HepG2 (cell line): ENCODE results near the gene EYA3. TPM values are rescaled to one million over a fixed set of nuclear protein-coding genes. Genes with fewer than 3 reads are reported as not detected.
A peak's percentile ranks its signal among the peaks of the same experiment; 100 is the strongest.

Source experiments
- ATAC-seq: fragments of 200-7000 bp; cut with Tn5 transposase; 3 replicates; pipeline ENCODE4 v1.9.1; 2020; ENCODE audit warnings: mild to moderate bottlenecking, moderate library complexity
- BruUV-seq: library from RNA; stranded (reverse); fragments of 400-500 nt; replicated peaks from 2 replicates; lab custom pipeline; 2021; lab: Mats Ljungman, UMichigan
- CTCF ChIA-PET: fragments of 300-600 bp; formaldehyde crosslinking; extraction: SDS; loops from one replicate; lab custom pipeline; 2021; ENCODE audit warnings: low total read pairs, inconsistent platforms, low intra/inter-chr PET ratio; lab: Yijun Ruan, JAX
- POLR2A ChIA-PET: fragments of 350-600 bp; sonication (Branson Sonifier 250); formaldehyde crosslinking; loops from one replicate; lab custom pipeline; 2020; ENCODE audit warnings: antibody characterized with exemption, inconsistent platforms; lab: Yijun Ruan, JAX
- DNase-seq: peaks from one replicate; pipeline ENCODE4 v3.0.0-alpha.2; 2015; ENCODE audit warnings: low spot score
- FAIRE-seq: peaks from 3 replicates; lab custom pipeline; 2011; peaks lifted over from hg19 to GRCh38; lab: Jason Lieb, UNC
- H2AFZ ChIP-seq: one replicate; pipeline ENCODE4 v1.6.1; 2011; ENCODE audit warnings: low read length, inconsistent platforms
- H3K27ac ChIP-seq: fragments of 300-600 bp; 3 replicates; pipeline ENCODE4 v1.8.0; 2011; ENCODE audit warnings: mixed run types, mild to moderate bottlenecking, mixed read lengths, low read length, inconsistent platforms; ENCODE audit not compliant: insufficient read depth; ENCODE audit errors: extremely low read length
- H3K27me3 ChIP-seq, 2 experiments: fragments of 200-600 bp in 1 of 2; 2 replicates in 1 of 2; 3 replicates in 1 of 2; pipeline versions ENCODE4 v1.6.0 to v1.8.0; 2011; ENCODE audit warnings: low read length in 2 of 2, mild to moderate bottlenecking in 2 of 2, moderate library complexity in 2 of 2, inconsistent platforms in 1 of 2; ENCODE audit not compliant: insufficient read depth in 2 of 2, control insufficient read depth in 1 of 2
- H3K36me3 ChIP-seq, 2 experiments: fragments of 200-600 bp in 1 of 2; replicated peaks in 1 of 2; 2 replicates in 1 of 2; 3 replicates in 1 of 2; pipeline versions ENCODE4 v1.5.1 to v1.8.0; 2011; ENCODE audit warnings: low read length in 2 of 2, inconsistent platforms in 1 of 2; ENCODE audit not compliant: insufficient read depth in 2 of 2, control insufficient read depth in 1 of 2
- H3K4me1 ChIP-seq: 2 replicates; pipeline ENCODE4 v1.5.1; 2012; ENCODE audit warnings: low read length, inconsistent platforms; ENCODE audit not compliant: insufficient read depth
- H3K4me2 ChIP-seq: 2 replicates; pipeline ENCODE4 v1.6.0; 2011; ENCODE audit warnings: low read depth, low read length, inconsistent platforms
- H3K4me3 ChIP-seq, 3 experiments: fragments of 200-600 bp in 1 of 3; sonication (generic), shearing (Covaris generic) in 1 of 3; replicated peaks in 1 of 3; 2 replicates each; pipeline ENCODE4 v1.5.1; 2011 to 2016; ENCODE audit warnings: low read length in 3 of 3, inconsistent platforms in 2 of 3, low read depth in 2 of 3, mild to moderate bottlenecking in 2 of 3, control low read depth in 1 of 3, mixed read lengths in 1 of 3; ENCODE audit not compliant: insufficient read depth in 1 of 3
- H3K79me2 ChIP-seq: one replicate; pipeline ENCODE4 v1.6.1; 2011; ENCODE audit warnings: low read length, inconsistent platforms; ENCODE audit not compliant: insufficient read depth
- H3K9ac ChIP-seq: 2 replicates; pipeline ENCODE4 v1.6.0; 2011; ENCODE audit warnings: mild to moderate bottlenecking, low read depth, low read length, inconsistent platforms; ENCODE audit not compliant: insufficient read depth
- H3K9me3 ChIP-seq: 2 replicates; pipeline ENCODE4 v1.5.1; 2012; ENCODE audit warnings: mild to moderate bottlenecking, low read length
- H4K20me1 ChIP-seq: 2 replicates; pipeline ENCODE4 v1.6.0; 2011; ENCODE audit warnings: inconsistent platforms, mild to moderate bottlenecking, low read length, moderate library complexity; ENCODE audit not compliant: insufficient read depth
- BHLHE40 ChIP-seq: IDR thresholded peaks from 2 replicates; pipeline ENCODE4 v1.6.1; 2011; ENCODE audit warnings: low read length, improper control_type of control experiment
- GABPA ChIP-seq, 2 experiments: IDR thresholded peaks; 2 replicates each; pipeline ENCODE4 v1.6.1; 2011 to 2016; ENCODE audit warnings: low read depth in 2 of 2, low read length in 1 of 2, missing biosample characterization in 1 of 2, missing genetic modification characterization in 1 of 2
- HMG20B ChIP-seq: conservative IDR thresholded peaks from 2 replicates; pipeline ENCODE4 v1.6.1; 2016; ENCODE audit warnings: missing genetic modification reagents, missing compliant biosample characterization
- KLF16 ChIP-seq, 2 experiments: sonication (generic) in 1 of 2; formaldehyde crosslinking in 1 of 2; IDR thresholded peaks; 2 replicates each; pipeline versions ENCODE4 v1.6.1 to v1.8.0; 2016 to 2023; ENCODE audit warnings: missing genetic modification reagents in 2 of 2, missing compliant biosample characterization in 1 of 2
- MAX ChIP-seq: IDR thresholded peaks from 2 replicates; pipeline ENCODE4 v1.6.1; 2012; ENCODE audit warnings: inconsistent platforms
- MTF1 ChIP-seq: sonication (generic); formaldehyde crosslinking; IDR thresholded peaks from 2 replicates; pipeline ENCODE4 v1.5.0; 2020; ENCODE audit warnings: missing genetic modification reagents
- SSRP1 ChIP-seq: IDR thresholded peaks from 2 replicates; pipeline ENCODE4 v1.6.1; 2016; ENCODE audit warnings: control low read depth
- ZNF282 ChIP-seq: fragments of 450-650 bp; IDR thresholded peaks from 2 replicates; pipeline ENCODE4 v1.6.1; 2018; ENCODE audit not compliant: partially characterized antibody
- ZNF318 ChIP-seq: sonication (generic); formaldehyde crosslinking; IDR thresholded peaks from 2 replicates; pipeline ENCODE4 v1.4.0; 2020; ENCODE audit warnings: mild to moderate bottlenecking, missing genetic modification reagents
- ZNF34 ChIP-seq: sonication (generic); formaldehyde crosslinking; IDR thresholded peaks from 2 replicates; pipeline ENCODE4 v1.4.0; 2020; ENCODE audit warnings: mild to moderate bottlenecking, missing genetic modification reagents, borderline replicate concordance
- ZNF414 ChIP-seq: sonication (generic); formaldehyde crosslinking; IDR thresholded peaks from 2 replicates; pipeline ENCODE4 v1.5.0; 2020; ENCODE audit warnings: missing genetic modification reagents
- ZNF550 ChIP-seq: sonication (generic); formaldehyde crosslinking; IDR thresholded peaks from 2 replicates; pipeline ENCODE4 v1.4.0; 2020; ENCODE audit warnings: mild to moderate bottlenecking, missing genetic modification reagents, borderline replicate concordance
- WGBS: methylation state at CpG from one replicate; pipeline ENCODE4 v1.1.6; 2017; ENCODE audit warnings: low lambda C conversion rate; 5-methylcytosine and 5-hydroxymethylcytosine counted together
- in situ Hi-C: cut with HindIII; loops from 2 replicates; pipeline ENCODE4 v1.10.0; 2017; ENCODE audit warnings: low pct_unique_long_range_greater_than_20kb; ENCODE audit not compliant: extremely low pct_ligation_motif_present
- intact Hi-C: fragments of 100-400 bp; cut with micrococcal nuclease; formaldehyde crosslinking; loops from one replicate; pipeline ENCODE4 v1.10.0; 2022; ENCODE audit not compliant: unreplicated experiment
- polyA plus RNA-seq, 8 experiments: library from polyadenylated mRNA; depleted of rRNA in 3 of 8; stranded (reverse) in 7 of 8; unstranded in 1 of 8; fragments of >200 nt; fragmentation: Illumina TruSeq in 4 of 8; extraction: Trizol in 4 of 8; gene quantifications; 2 replicates each; pipeline versions ENCODE4 v1.2.1 to v1.2.3, GENCODE V29; 2011 to 2016; ENCODE audit warnings: low read depth in 4 of 8, missing spikeins in 1 of 8, mixed read lengths in 1 of 8; ENCODE audit not compliant: insufficient read depth in 1 of 8
- total RNA-seq, 5 experiments: library from RNA; depleted of rRNA; stranded (reverse); fragments of >200 nt; fragmentation: Illumina TruSeq; extraction: Trizol; gene quantifications; 2 replicates each; pipeline ENCODE4 v1.2.3, GENCODE V29; 2016; ENCODE audit warnings: low read depth in 1 of 5

EYA3 gene
- total and polyA plus RNA-seq, 2 of the 13 experiments (the other 11 are each of a cell fraction or from before 2014, with no cell fraction given) = 13.9 to 19.7 TPM

GRCh38 chr1:27945020-27945419, 143.4 kb downstream of the EYA3 start:
- H3K27me3 ChIP-seq = no peaks in the 10 kb centered on the region
- FAIRE-seq (no peak), DNase-seq (no peak), ATAC-seq (peak; percentile 14; the same call in 1 of the 3 replicates)
- no peak overlapping the region for H3K4me2 ChIP-seq
- H3K4me3 ChIP-seq = no peak overlapping the region
- no peak overlapping the region for H3K9ac ChIP-seq
- no peaks in the 10 kb centered on the region for H3K36me3 ChIP-seq
- no peaks in the 10 kb centered on the region for H3K79me2 ChIP-seq
- no peak overlapping the region for H3K27ac ChIP-seq
- POLR2A ChIA-PET = interaction anchor here (1.6 kb wide), 1 partner anchor 9 kb away, joined by 4 read pairs; no protein-coding TSS in a partner anchor
- H3K4me1 ChIP-seq = peaks cover 59% of the 10 kb centered on the region
- no peaks in the 10 kb centered on the region for H4K20me1 ChIP-seq
- BruUV-seq = no TSS peak
- intact Hi-C loops = no loop called here
- H3K9me3 ChIP-seq = no peaks in the 10 kb centered on the region
- in situ Hi-C loops = no loop called here
- WGBS = 38% methylated on average over 2 of the region's 5 CpGs
- no peak overlapping the region for H2AFZ ChIP-seq
- CTCF ChIA-PET = no interaction called here
- TF ChIP-seq ZNF414 (CRISPR knock-in tag) (no peak), ZNF282 (no peak), SSRP1 (CRISPR knock-in tag) (no peak), ZNF318 (no peak), KLF16 (CRISPR knock-in tag; IDR thresholded peaks at IDR 0.05) (no peak), ZNF550 (CRISPR knock-in tag) (no peak), MAX (no peak), BHLHE40 (no peak), HMG20B (no peak), GABPA (IDR thresholded peaks at IDR 0.05; ENCODE audit: low read depth, low read length) (no peak), GABPA (CRISPR knock-in tag; IDR thresholded peaks at IDR 0.05; ENCODE audit: low read depth) (no peak), MTF1 (CRISPR knock-in tag) (no peak), ZNF34 (CRISPR knock-in tag) (no peak)
